HL-60 (cell line): Measurements from ENCODE around the gene SIGLEC11.

Experiments
- DNase-seq, 2 experiments: peaks; one replicate each; pipeline ENCODE4 v3.0.0-alpha.2; 2010 to 2020; ENCODE audit warnings: low read depth in 1 of 2, low spot score in 1 of 2
- H3K27ac ChIP-seq: fragments of 250-450 bp; sonication (Bioruptor Pico); replicated peaks from 2 replicates; pipeline ENCODE4 v1.5.1; 2020; ENCODE audit warnings: mild to moderate bottlenecking, moderate library complexity
- H3K27me3 ChIP-seq: fragments of 250-450 bp; sonication (Bioruptor Pico); 2 replicates; pipeline ENCODE4 v1.5.1; 2021; ENCODE audit warnings: mild to moderate bottlenecking, moderate library complexity; ENCODE audit not compliant: insufficient read depth, poor library complexity, severe bottlenecking
- H3K4me3 ChIP-seq: replicated peaks from 2 replicates; pipeline ENCODE4 v1.5.1; 2011; ENCODE audit warnings: mild to moderate bottlenecking, control low read depth, low read length; ENCODE audit not compliant: insufficient read depth
- CTCF ChIP-seq: IDR thresholded peaks from one replicate; pipeline ENCODE4 v1.5.1; 2011; ENCODE audit warnings: low read length, control low read depth, inconsistent platforms; ENCODE audit not compliant: insufficient read depth
- GABPA ChIP-seq: IDR thresholded peaks from 2 replicates; pipeline ENCODE4 v1.6.1; 2012; ENCODE audit warnings: low read depth
- POLR2AphosphoS5 ChIP-seq: IDR thresholded peaks from 2 replicates; pipeline ENCODE4 v1.6.1; 2012; ENCODE audit warnings: low read depth
- REST ChIP-seq: IDR thresholded peaks from 2 replicates; pipeline ENCODE4 v1.6.1; 2012; ENCODE audit warnings: low read depth; ENCODE audit not compliant: insufficient replicate concordance
- SPI1 ChIP-seq: IDR thresholded peaks from 2 replicates; pipeline ENCODE4 v1.6.1; 2012; ENCODE audit warnings: low read depth, mild to moderate bottlenecking, borderline replicate concordance

Gene SIGLEC11

DNA sequence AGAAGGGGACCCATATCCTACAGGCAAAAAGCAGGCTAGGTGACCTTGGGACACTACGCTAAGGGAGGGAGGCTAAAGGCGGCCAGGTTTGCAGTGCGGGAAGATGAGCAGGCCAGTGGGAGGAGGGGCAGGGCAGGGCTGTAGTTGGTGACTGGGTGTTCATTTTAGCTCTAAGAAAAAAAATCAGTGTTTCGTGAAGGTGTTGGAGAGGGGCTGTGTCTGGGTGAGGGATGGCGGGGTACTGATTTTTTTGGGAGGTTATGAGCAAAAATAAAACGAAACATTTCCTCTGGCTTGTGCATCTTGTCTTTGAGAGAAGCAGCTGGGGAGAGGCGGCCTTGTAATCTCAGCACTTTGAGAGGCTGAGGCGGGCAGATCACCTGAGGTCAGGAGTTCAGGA lies 27.3 kb downstream of the SIGLEC11 start:
- H3K27me3 ChIP-seq: no peaks in the 10 kb centered on the region

DNA sequence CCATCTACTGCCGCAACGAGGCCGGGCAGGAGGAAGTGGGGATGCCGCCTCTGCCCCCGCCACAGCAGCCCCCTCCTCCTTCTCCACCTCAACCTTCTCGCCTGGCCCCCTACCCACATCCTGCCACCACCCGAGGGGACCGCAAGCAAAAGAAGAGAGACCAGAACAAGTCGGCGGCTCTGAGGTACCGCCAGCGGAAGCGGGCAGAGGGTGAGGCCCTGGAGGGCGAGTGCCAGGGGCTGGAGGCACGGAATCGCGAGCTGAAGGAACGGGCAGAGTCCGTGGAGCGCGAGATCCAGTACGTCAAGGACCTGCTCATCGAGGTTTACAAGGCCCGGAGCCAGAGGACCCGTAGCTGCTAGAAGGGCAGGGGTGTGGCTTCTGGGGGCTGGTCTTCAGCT lies 28.2 kb downstream of the SIGLEC11 start:
- no peak overlapping the region for H3K27ac ChIP-seq
- TF ChIP-seq SPI1: no peak
- TF ChIP-seq REST: no peak
- no peak for TF ChIP-seq GABPA
- no peak for TF ChIP-seq CTCF
- H3K27me3 ChIP-seq: no peaks in the 10 kb centered on the region
- H3K4me3 ChIP-seq: no peak overlapping the region
- no peak for DNase-seq

More for the DNA sequence above, 27.3 kb downstream of the SIGLEC11 start:
- TF ChIP-seq SPI1 (no peak), POLR2AphosphoS5 (peak; percentile 81), CTCF (no peak)
- DNase-seq: no peak
- H3K27ac ChIP-seq: no peak overlapping the region
- H3K4me3 ChIP-seq: no peak overlapping the region

DNA sequence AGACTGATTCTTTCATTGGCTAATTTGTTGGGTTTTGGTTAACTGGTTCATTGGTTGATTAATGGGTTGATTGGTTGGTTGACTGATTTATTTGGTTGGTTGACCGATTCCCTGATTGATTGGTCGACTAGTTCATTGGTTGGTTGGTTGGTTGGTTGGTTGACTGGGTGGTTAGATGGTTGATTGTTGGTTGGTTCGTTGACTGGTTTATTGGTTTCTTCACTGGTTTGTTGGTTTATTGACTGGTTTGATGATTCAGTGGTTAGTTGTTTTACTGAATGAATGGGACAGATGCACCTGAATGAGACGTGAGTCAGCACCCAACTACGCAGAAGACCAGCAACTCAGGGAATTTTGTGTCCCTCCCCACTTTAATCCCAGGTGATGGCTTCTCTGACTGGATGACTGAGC lies 28.9 kb downstream of the SIGLEC11 start:
- H3K27me3 ChIP-seq: no peaks in the 10 kb centered on the region
- no peak overlapping the region for H3K4me3 ChIP-seq
- TF ChIP-seq CTCF: no peak
- no peak for TF ChIP-seq SPI1
- no peak for TF ChIP-seq REST
- no peak for DNase-seq
- no peak overlapping the region for H3K27ac ChIP-seq

- TF ChIP-seq REST (no peak), SPI1 (no peak), POLR2AphosphoS5 (peak; percentile 19; the same call in 1 of the 2 replicates), GABPA (no peak), CTCF (no peak)
- H3K4me3 ChIP-seq: no peak overlapping the region
- no peak for DNase-seq
- H3K27ac ChIP-seq: no peak overlapping the region
- no peaks in the 10 kb centered on the region for H3K27me3 ChIP-seq
These were observed 29.5 kb downstream of the SIGLEC11 start for GRCh38 chr19:49931293-49932040.
